Peyer's patch (tissue), 4 donors: ENCODE measurements around the gene TAF1C.

Source experiments
- POLR2A ChIP-seq, 2 donors: fragments of 450-650 bp; IDR thresholded peaks; one replicate each; pipeline ENCODE4 v1.5.1; 2017; ENCODE audit warnings: antibody characterized with exemption in 2 of 2, mild to moderate bottlenecking in 2 of 2, moderate library complexity in 2 of 2
- TF ChIP-seq, protein P1 (sequence below), 6 experiments: fragments of 450-650 bp in 4 of 6; fragments of 200-600 bp in 2 of 6; sonication (generic) in 1 of 6; IDR thresholded peaks; one replicate each; pipeline ENCODE4 v1.5.1; 2017 to 2019; ENCODE audit warnings: antibody characterized with exemption in 6 of 6, mild to moderate bottlenecking in 3 of 6, moderate library complexity in 1 of 6

DNA sequence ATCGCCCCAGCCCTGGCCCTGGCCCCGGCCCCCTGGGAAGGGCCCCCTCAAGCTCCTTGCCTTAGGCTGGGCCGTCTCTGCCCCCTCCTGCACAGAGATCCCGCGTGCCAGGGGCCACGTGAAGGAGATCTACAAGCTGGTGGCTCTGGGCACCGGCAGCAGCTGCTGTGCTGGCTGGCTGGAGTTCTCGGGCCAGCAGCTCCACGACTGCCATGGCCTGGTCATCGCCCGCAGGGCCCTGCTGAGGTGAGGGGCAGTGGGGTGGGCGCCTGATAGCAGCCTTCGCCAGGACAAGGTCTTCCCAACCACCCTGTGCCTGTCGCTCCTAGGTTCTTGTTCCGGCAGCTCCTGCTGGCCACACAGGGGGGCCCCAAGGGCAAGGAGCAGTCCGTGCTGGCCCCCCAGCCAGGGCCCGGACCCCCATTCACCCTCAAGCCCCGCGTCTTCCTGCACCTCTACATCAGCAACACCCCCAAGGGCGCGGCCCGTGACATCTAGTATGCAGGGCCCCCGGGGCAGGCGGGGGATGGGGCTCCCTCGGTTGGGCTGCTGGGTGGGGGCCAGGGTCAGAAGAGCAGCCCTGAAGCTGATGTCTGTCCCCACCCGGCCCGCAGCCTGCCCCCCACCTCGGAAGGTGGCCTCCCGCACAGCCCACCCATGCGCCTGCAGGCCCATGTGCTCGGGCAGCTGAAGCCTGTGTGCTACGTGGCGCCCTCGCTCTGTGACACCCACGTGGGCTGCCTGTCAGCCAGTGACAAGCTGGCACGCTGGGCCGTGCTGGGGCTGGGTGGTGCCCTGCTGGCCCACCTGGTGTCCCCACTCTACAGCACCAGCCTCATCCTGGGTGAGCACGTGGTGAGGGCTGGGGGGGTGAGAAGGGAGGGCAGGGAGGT lies 8.6 kb upstream of the TAF1C start:
- TF ChIP-seq, protein P1, sequence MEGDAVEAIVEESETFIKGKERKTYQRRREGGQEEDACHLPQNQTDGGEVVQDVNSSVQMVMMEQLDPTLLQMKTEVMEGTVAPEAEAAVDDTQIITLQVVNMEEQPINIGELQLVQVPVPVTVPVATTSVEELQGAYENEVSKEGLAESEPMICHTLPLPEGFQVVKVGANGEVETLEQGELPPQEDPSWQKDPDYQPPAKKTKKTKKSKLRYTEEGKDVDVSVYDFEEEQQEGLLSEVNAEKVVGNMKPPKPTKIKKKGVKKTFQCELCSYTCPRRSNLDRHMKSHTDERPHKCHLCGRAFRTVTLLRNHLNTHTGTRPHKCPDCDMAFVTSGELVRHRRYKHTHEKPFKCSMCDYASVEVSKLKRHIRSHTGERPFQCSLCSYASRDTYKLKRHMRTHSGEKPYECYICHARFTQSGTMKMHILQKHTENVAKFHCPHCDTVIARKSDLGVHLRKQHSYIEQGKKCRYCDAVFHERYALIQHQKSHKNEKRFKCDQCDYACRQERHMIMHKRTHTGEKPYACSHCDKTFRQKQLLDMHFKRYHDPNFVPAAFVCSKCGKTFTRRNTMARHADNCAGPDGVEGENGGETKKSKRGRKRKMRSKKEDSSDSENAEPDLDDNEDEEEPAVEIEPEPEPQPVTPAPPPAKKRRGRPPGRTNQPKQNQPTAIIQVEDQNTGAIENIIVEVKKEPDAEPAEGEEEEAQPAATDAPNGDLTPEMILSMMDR (IDR thresholded peaks at IDR 0.05), result no peak
- TF ChIP-seq POLR2A (IDR thresholded peaks at IDR 0.05), result no peak
